ENCODE measurements around the gene ADAMTS6. TPM values are rescaled to one million over a fixed set of nuclear protein-coding genes. Genes with fewer than 3 reads are reported as not detected.

The ADAMTS6 gene
- total RNA-seq, 4 donors from 2014 or later: 0.34 to 2.8 (median 2.0) TPM

DNA sequence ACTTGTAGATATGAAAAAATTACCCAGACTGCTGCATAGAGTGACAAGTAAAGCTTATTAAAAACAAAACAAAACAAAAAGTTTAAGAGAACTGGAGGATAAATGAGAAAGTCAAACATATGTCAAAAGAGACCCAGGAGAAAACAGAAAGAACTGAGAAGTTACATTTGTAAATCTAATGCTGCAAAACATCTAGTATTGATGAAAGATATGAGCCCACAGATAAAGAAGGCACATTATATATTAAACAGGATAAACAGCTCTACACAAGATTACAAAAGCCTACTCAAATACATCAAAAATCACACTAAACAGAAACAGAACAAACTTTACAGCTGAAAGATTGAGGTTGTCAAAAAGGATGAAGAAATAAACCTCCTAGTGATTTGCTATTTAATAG is 55.1 kb downstream of the ADAMTS6 start:
- H3K4me1 ChIP-seq: no peaks in the 10 kb centered on the region
- H3K9me3 ChIP-seq: no peaks in the 10 kb centered on the region
- DNase-seq (ENCODE audit: low spot score in 2 of 2): no peak
- H3K4me3 ChIP-seq: no peak overlapping the region
- no peaks in the 10 kb centered on the region for H3K27me3 ChIP-seq
- H3K36me3 ChIP-seq: no peaks in the 10 kb centered on the region
- TF ChIP-seq POLR2AphosphoS5 (IDR thresholded peaks at IDR 0.05): no peak
- TF ChIP-seq CTCF (IDR thresholded peaks at IDR 0.05): no peak
- TF ChIP-seq POLR2A (IDR thresholded peaks at IDR 0.05): no peak
- no peak for TF ChIP-seq EP300 (IDR thresholded peaks at IDR 0.05)
- no peak overlapping the region for H3K27ac ChIP-seq

DNA sequence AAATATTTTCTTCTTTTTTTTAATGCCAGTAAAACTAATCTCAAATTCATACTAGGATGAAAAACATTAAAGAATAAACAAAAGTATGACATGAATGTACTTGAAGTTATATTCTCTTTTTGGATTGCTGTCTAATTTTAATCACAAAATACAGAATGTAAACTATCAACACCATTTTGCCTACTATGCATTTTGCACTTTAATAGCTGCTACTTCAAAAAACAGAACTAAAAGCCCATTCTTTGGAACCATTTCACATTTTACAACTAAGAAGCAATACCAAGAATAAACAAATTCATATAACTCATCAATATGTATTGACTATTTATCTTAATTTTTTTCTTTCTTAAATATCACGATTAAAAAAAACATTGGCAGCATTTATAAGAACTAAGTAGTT is 58.1 kb downstream of the ADAMTS6 start:
- no peaks in the 10 kb centered on the region for H3K36me3 ChIP-seq
- H3K4me3 ChIP-seq: no peak overlapping the region
- DNase-seq (ENCODE audit: low spot score in 2 of 2): no peak
- TF ChIP-seq POLR2AphosphoS5 (IDR thresholded peaks at IDR 0.05) (no peak), POLR2A (IDR thresholded peaks at IDR 0.05) (no peak), EP300 (IDR thresholded peaks at IDR 0.05) (no peak), CTCF (IDR thresholded peaks at IDR 0.05) (no peak)
- H3K27ac ChIP-seq: no peak overlapping the region
- WGBS: 90% methylated on average over 1 of the region's 1 CpG
- H3K4me1 ChIP-seq: no peaks in the 10 kb centered on the region
- H3K9me3 ChIP-seq: peaks cover 4% of the 10 kb centered on the region
- no peaks in the 10 kb centered on the region for H3K27me3 ChIP-seq

- no peaks in the 10 kb centered on the region for H3K36me3 ChIP-seq
Measured at GRCh38 chr5:65418661-65419060, 63.1 kb downstream of the ADAMTS6 start.

GRCh38 chr5:65413822-65414221 is 67.9 kb downstream of the ADAMTS6 start:
- WGBS: 49% methylated on average over 2 of the region's 2 CpGs
- Histone ChIP-seq H3K27ac (no peak overlapping the region), H3K9me3 (peaks cover 11% of the 10 kb centered on the region), H3K36me3 (no peaks in the 10 kb centered on the region), H3K4me3 (no peak overlapping the region), H3K4me1 (no peaks in the 10 kb centered on the region), H3K27me3 (no peaks in the 10 kb centered on the region)
- no peak for TF ChIP-seq POLR2AphosphoS5 (IDR thresholded peaks at IDR 0.05)
- no peak for TF ChIP-seq POLR2A (IDR thresholded peaks at IDR 0.05)
- TF ChIP-seq EP300 (IDR thresholded peaks at IDR 0.05): no peak
- TF ChIP-seq CTCF (IDR thresholded peaks at IDR 0.05): no peak
- no peak for DNase-seq (ENCODE audit: low spot score in 2 of 2)

More at GRCh38 chr5:65418661-65419060, 63.1 kb downstream of the ADAMTS6 start:
- WGBS: 97% methylated on average over 2 of the region's 2 CpGs
- no peak overlapping the region for H3K4me3 ChIP-seq
- H3K27me3 ChIP-seq: no peaks in the 10 kb centered on the region
- H3K9me3 ChIP-seq: peaks cover 14% of the 10 kb centered on the region
- no peak for DNase-seq (ENCODE audit: low spot score in 2 of 2)
- TF ChIP-seq POLR2AphosphoS5 (IDR thresholded peaks at IDR 0.05) (no peak), CTCF (IDR thresholded peaks at IDR 0.05) (no peak), POLR2A (IDR thresholded peaks at IDR 0.05) (no peak), EP300 (IDR thresholded peaks at IDR 0.05) (no peak)
- H3K27ac ChIP-seq: no peak overlapping the region
- no peaks in the 10 kb centered on the region for H3K4me1 ChIP-seq

- Histone ChIP-seq H3K4me1 (no peaks in the 10 kb centered on the region), H3K27me3 (no peaks in the 10 kb centered on the region), H3K36me3 (no peaks in the 10 kb centered on the region), H3K9me3 (peaks cover 7% of the 10 kb centered on the region), H3K4me3 (no peak overlapping the region), H3K27ac (no peak overlapping the region)
- TF ChIP-seq EP300 (IDR thresholded peaks at IDR 0.05) (no peak), POLR2A (IDR thresholded peaks at IDR 0.05) (no peak), POLR2AphosphoS5 (IDR thresholded peaks at IDR 0.05) (no peak), CTCF (IDR thresholded peaks at IDR 0.05) (no peak)
- DNase-seq (ENCODE audit: low spot score in 2 of 2): no peak
- 93% methylated on average over 2 of the region's 2 CpGs for WGBS
Measured at GRCh38 chr5:65412842-65413241, 68.9 kb downstream of the ADAMTS6 start.

Measured in suprapubic skin (tissue), 4 donors.